Activated T-helper 1 cell treated with anti-CD3 and anti-CD28 coated beads, Interleukin-12 subunit alpha, Interleukin-12 subunit beta, Interleukin-2, Interleukin-4 antibody, amounts not matched to agents 30 ng/mL and 10 ng/mL and 1 ng/mL, durations not matched to agents 14 hours and 24 hours and 36 hours (primary cell): ENCODE results near the gene TEP1. TPM values are rescaled to one million over a fixed set of nuclear protein-coding genes. Genes with fewer than 3 reads are reported as not detected.
"Not testable (repeated sequence)": the region's sequence is repeated elsewhere in the genome, so short reads cannot be mapped to it uniquely, and the experiment has no call there.

ENCODE experiments used
- DNase-seq: peaks from one replicate; pipeline ENCODE4 v3.0.0; 2021; ENCODE audit warnings: low spot score
- H3K27ac Mint-ChIP-seq: one replicate; pipeline ENCODE4 v1.8.0; 2021; ENCODE audit warnings: mild to moderate bottlenecking, mixed read lengths
- H3K27me3 Mint-ChIP-seq: one replicate; pipeline ENCODE4 v1.8.0; 2022; ENCODE audit warnings: mild to moderate bottlenecking, moderate library complexity, mixed read lengths; ENCODE audit not compliant: insufficient read depth
- H3K36me3 Mint-ChIP-seq: one replicate; pipeline ENCODE4 v1.8.0; 2021; ENCODE audit warnings: low read depth, mixed read lengths
- H3K4me1 Mint-ChIP-seq: one replicate; pipeline ENCODE4 v1.8.0; 2021; ENCODE audit warnings: low read depth, mixed read lengths
- H3K4me3 Mint-ChIP-seq: one replicate; pipeline ENCODE4 v1.8.0; 2021; ENCODE audit warnings: mild to moderate bottlenecking, moderate library complexity, mixed read lengths
- H3K9me3 Mint-ChIP-seq: one replicate; pipeline ENCODE4 v1.8.0; 2021; ENCODE audit warnings: mixed read lengths
- intact Hi-C: fragments of 100-400 bp; cut with micrococcal nuclease; formaldehyde crosslinking; loops from one replicate; pipeline ENCODE4 v1.15.1; 2024
- total RNA-seq: library from RNA; stranded (reverse); gene quantifications from 2 replicates; pipeline ENCODE4 v1.2.3, GENCODE V29; 2022

TEP1 gene
- total RNA-seq, 1 donor from 2014 or later = 41.9 TPM

- no peak overlapping the region for H3K27ac Mint-ChIP-seq
- peaks cover 11% of the 10 kb centered on the region for H3K27me3 Mint-ChIP-seq
- peaks cover 14% of the 10 kb centered on the region for H3K36me3 Mint-ChIP-seq
- H3K4me3 Mint-ChIP-seq = peak overlapping the region; percentile 95
- no peaks in the 10 kb centered on the region for H3K9me3 Mint-ChIP-seq
- peaks cover 19% of the 10 kb centered on the region for H3K4me1 Mint-ChIP-seq
- DNase-seq = no peak
- intact Hi-C loops = loop anchor here (2.0 to 5.0 kb wide), 2 partner anchors 15 to 291 kb away; no protein-coding TSS in a partner anchor
Measured at GRCh38 chr14:20341646-20342045, 71.7 kb downstream of the TEP1 start.

- not testable (repeated sequence) for H3K27ac Mint-ChIP-seq, DNase-seq, H3K36me3 Mint-ChIP-seq, H3K9me3 Mint-ChIP-seq
- intact Hi-C loops = loop anchor here (5.0 kb wide), 1 partner anchor 291 kb away; no protein-coding TSS in a partner anchor
- Mint-ChIP-seq H3K4me3 (peak overlapping the region; percentile 15), H3K27me3 (peaks cover 11% of the 10 kb centered on the region), H3K4me1 (peaks cover 19% of the 10 kb centered on the region)
Measured at GRCh38 chr14:20341032-20341431, 72.3 kb downstream of the TEP1 start.

GRCh38 chr14:20334017-20334416 lies 79.3 kb downstream of the TEP1 start:
- intact Hi-C loops = loop anchor here (10.0 kb wide), 1 partner anchor 641 kb away; no protein-coding TSS in a partner anchor

GRCh38 chr14:20333494-20333841 lies 79.8 kb downstream of the TEP1 start:
- Mint-ChIP-seq H3K4me3 (peak overlapping the region; percentile 98), H3K36me3 (peaks cover 17% of the 10 kb centered on the region), H3K27ac (peak overlapping the region; percentile 91), H3K9me3 (no peaks in the 10 kb centered on the region), H3K27me3 (peaks cover 5% of the 10 kb centered on the region), H3K4me1 (peaks cover 53% of the 10 kb centered on the region)
- intact Hi-C loops = loop anchor here (1.0 to 10.0 kb wide), 6 partner anchors 10 to 641 kb away; partner anchors contain the start of genes PARP2, PIP4P1 and TEP1
- no peak for DNase-seq

More at GRCh38 chr14:20334017-20334416, 79.3 kb downstream of the TEP1 start:
- no peak for DNase-seq
- peaks cover 10% of the 10 kb centered on the region for H3K27me3 Mint-ChIP-seq
- H3K4me1 Mint-ChIP-seq = peaks cover 48% of the 10 kb centered on the region
- peaks cover 13% of the 10 kb centered on the region for H3K36me3 Mint-ChIP-seq
- peak overlapping the region; percentile 98 for H3K4me3 Mint-ChIP-seq
- no peak overlapping the region for H3K27ac Mint-ChIP-seq
- H3K9me3 Mint-ChIP-seq = no peaks in the 10 kb centered on the region

- DNase-seq = peak; percentile 62
- H3K27ac Mint-ChIP-seq = peak within 1 kb of the TSS; percentile 91
- H3K27me3 Mint-ChIP-seq = peaks cover 5% of the 10 kb centered on the region
- H3K9me3 Mint-ChIP-seq = no peaks in the 10 kb centered on the region
- intact Hi-C loops = loop anchor here (1.0 to 10.0 kb wide), 6 partner anchors 10 to 642 kb away; partner anchors contain the start of genes PARP2, PIP4P1 and TEP1
- H3K36me3 Mint-ChIP-seq = peaks cover 17% of the 10 kb centered on the region
- peaks cover 59% of the 10 kb centered on the region for H3K4me1 Mint-ChIP-seq
- H3K4me3 Mint-ChIP-seq = peak within 1 kb of the TSS; percentile 98
Measured at GRCh38 chr14:20332788-20333493, 80.4 kb downstream of the TEP1 start, which contains the start of gene CCNB1IP1. TSS of gene CCNB1IP1 (minus strand) at chr14:20333279. CDS start at chr14:20316523, 16,756 bp downstream.

- peaks cover 19% of the 10 kb centered on the region for H3K36me3 Mint-ChIP-seq
- DNase-seq = no peak
- no peaks in the 10 kb centered on the region for H3K9me3 Mint-ChIP-seq
- peak overlapping the region; percentile 91 for H3K27ac Mint-ChIP-seq
- peak overlapping the region; percentile 98 for H3K4me3 Mint-ChIP-seq
- intact Hi-C loops = loop anchor here (2.0 to 10.0 kb wide), 3 partner anchors 80 to 642 kb away; partner anchors contain the start of gene TEP1
- peaks cover 64% of the 10 kb centered on the region for H3K4me1 Mint-ChIP-seq
- no peaks in the 10 kb centered on the region for H3K27me3 Mint-ChIP-seq
Measured at GRCh38 chr14:20332431-20332787, 80.9 kb downstream of the TEP1 start.

GRCh38 chr14:20331053-20331613 lies 82.2 kb downstream of the TEP1 start:
- Mint-ChIP-seq H3K4me1 (peaks cover 71% of the 10 kb centered on the region), H3K27ac (peak overlapping the region; percentile 11), H3K9me3 (no peaks in the 10 kb centered on the region), H3K36me3 (peaks cover 21% of the 10 kb centered on the region), H3K4me3 (peak overlapping the region; percentile 64), H3K27me3 (no peaks in the 10 kb centered on the region)
- DNase-seq = no peak
- intact Hi-C loops = loop anchor here (10.0 kb wide), 1 partner anchor 644 kb away; no protein-coding TSS in a partner anchor

GRCh38 chr14:20329355-20329754 lies 83.9 kb downstream of the TEP1 start:
- Mint-ChIP-seq H3K27me3 (no peaks in the 10 kb centered on the region), H3K36me3 (peaks cover 25% of the 10 kb centered on the region), H3K9me3 (no peaks in the 10 kb centered on the region), H3K27ac (no peak overlapping the region), H3K4me1 (peaks cover 63% of the 10 kb centered on the region), H3K4me3 (no peak overlapping the region)
- intact Hi-C loops = no loop called here
- DNase-seq = no peak

GRCh38 chr14:20328705-20329104 lies 84.6 kb downstream of the TEP1 start:
- Mint-ChIP-seq H3K27me3 (no peaks in the 10 kb centered on the region), H3K27ac (no peak overlapping the region), H3K36me3 (peaks cover 30% of the 10 kb centered on the region), H3K4me1 (peaks cover 62% of the 10 kb centered on the region), H3K4me3 (no peak overlapping the region), H3K9me3 (no peaks in the 10 kb centered on the region)
- intact Hi-C loops = no loop called here
- no peak for DNase-seq

GRCh38 chr14:20327005-20327869 lies 86.1 kb downstream of the TEP1 start:
- DNase-seq = peak; percentile 22
- Mint-ChIP-seq H3K27ac (peak overlapping the region; percentile 13), H3K4me3 (peak overlapping the region; percentile 9), H3K9me3 (no peaks in the 10 kb centered on the region), H3K4me1 (peaks cover 52% of the 10 kb centered on the region), H3K36me3 (peaks cover 28% of the 10 kb centered on the region), H3K27me3 (no peaks in the 10 kb centered on the region)
- intact Hi-C loops = loop anchor here (1.0 to 2.0 kb wide), 4 partner anchors 16 to 282 kb away; partner anchors contain the start of genes OSGEP and PARP2

GRCh38 chr14:20317720-20318119 lies 95.6 kb downstream of the TEP1 start:
- no peak overlapping the region for H3K27ac Mint-ChIP-seq
- no peak overlapping the region for H3K4me3 Mint-ChIP-seq
- no peaks in the 10 kb centered on the region for H3K27me3 Mint-ChIP-seq
- intact Hi-C loops = no loop called here
- no peaks in the 10 kb centered on the region for H3K9me3 Mint-ChIP-seq
- peaks cover 26% of the 10 kb centered on the region for H3K36me3 Mint-ChIP-seq
- H3K4me1 Mint-ChIP-seq = no peaks in the 10 kb centered on the region
- no peak for DNase-seq
